GM06990 (cell line): ENCODE results near the gene HIGD1A.

Source experiments
- DNase-seq: peaks from one replicate; pipeline ENCODE4 v3.0.0-alpha.2; 2011; ENCODE audit not compliant: insufficient read length; ENCODE audit errors: extremely low read depth
- H3K27me3 ChIP-seq: replicated peaks from 2 replicates; pipeline ENCODE4 v1.6.0; 2011; ENCODE audit warnings: low read length; ENCODE audit not compliant: control insufficient read depth, insufficient read depth
- H3K36me3 ChIP-seq: 2 replicates; pipeline ENCODE4 v1.5.1; 2011; ENCODE audit warnings: low read length; ENCODE audit not compliant: control insufficient read depth, insufficient read depth
- H3K4me3 ChIP-seq: replicated peaks from 2 replicates; pipeline ENCODE4 v1.5.1; 2011; ENCODE audit warnings: low read depth, mild to moderate bottlenecking, control low read depth, low read length
- TF ChIP-seq, protein P1 (sequence below): IDR thresholded peaks from 2 replicates; pipeline ENCODE4 v1.5.1; 2011; ENCODE audit warnings: low read length, control low read depth, mild to moderate bottlenecking, inconsistent platforms; ENCODE audit not compliant: insufficient read depth, poor library complexity, severe bottlenecking

Gene HIGD1A

DNA sequence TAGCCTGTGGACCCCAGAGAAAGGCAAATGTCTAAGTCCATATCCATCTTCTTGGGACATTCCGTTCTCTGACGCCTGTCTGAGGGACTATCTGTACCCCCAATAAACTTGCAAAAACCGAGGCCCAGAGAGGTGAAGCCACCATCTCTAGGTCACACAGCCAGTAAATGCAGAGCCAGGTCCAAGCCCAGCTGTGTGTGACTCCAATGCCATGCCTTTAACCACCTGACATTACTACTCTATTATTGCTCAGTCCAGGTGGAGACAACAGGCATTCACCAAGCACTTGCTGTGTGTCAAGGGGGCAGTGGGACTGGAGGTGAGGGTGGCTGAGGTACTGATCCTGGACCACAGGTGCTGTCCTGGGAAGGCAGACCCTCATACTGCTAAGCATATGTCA is 46.0 kb upstream of the HIGD1A start:
- DNase-seq = no peak
- Histone ChIP-seq H3K4me3 (no peak overlapping the region), H3K27me3 (no peaks in the 10 kb centered on the region; the same call in 1 of the 2 replicates), H3K36me3 (no peaks in the 10 kb centered on the region)
- TF ChIP-seq, protein P1, sequence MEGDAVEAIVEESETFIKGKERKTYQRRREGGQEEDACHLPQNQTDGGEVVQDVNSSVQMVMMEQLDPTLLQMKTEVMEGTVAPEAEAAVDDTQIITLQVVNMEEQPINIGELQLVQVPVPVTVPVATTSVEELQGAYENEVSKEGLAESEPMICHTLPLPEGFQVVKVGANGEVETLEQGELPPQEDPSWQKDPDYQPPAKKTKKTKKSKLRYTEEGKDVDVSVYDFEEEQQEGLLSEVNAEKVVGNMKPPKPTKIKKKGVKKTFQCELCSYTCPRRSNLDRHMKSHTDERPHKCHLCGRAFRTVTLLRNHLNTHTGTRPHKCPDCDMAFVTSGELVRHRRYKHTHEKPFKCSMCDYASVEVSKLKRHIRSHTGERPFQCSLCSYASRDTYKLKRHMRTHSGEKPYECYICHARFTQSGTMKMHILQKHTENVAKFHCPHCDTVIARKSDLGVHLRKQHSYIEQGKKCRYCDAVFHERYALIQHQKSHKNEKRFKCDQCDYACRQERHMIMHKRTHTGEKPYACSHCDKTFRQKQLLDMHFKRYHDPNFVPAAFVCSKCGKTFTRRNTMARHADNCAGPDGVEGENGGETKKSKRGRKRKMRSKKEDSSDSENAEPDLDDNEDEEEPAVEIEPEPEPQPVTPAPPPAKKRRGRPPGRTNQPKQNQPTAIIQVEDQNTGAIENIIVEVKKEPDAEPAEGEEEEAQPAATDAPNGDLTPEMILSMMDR = no peak

DNA sequence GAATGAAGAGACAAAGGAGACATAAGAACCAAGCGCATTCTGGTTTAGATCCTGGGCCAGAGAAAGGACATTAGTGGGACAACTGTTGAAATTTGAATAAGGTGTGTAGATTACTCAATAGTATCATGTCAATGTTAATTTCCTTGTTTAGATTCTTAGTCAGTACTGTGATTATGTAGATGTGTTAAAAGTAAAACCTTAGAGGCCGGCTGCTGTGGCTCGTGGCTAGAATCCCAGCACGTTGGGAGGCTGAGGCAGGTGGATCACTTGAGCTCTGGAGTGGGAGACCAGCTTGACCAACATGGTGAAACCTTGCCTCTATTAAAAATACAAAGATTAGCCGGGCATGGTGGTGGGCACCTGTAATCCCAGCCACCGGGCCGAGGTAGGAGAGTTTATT is 44.7 kb upstream of the HIGD1A start:
- no peaks in the 10 kb centered on the region for H3K36me3 ChIP-seq
- H3K27me3 ChIP-seq = no peaks in the 10 kb centered on the region; the same call in 1 of the 2 replicates
- TF ChIP-seq, protein P1 = no peak
- no peak for DNase-seq
- H3K4me3 ChIP-seq = no peak overlapping the region

DNA sequence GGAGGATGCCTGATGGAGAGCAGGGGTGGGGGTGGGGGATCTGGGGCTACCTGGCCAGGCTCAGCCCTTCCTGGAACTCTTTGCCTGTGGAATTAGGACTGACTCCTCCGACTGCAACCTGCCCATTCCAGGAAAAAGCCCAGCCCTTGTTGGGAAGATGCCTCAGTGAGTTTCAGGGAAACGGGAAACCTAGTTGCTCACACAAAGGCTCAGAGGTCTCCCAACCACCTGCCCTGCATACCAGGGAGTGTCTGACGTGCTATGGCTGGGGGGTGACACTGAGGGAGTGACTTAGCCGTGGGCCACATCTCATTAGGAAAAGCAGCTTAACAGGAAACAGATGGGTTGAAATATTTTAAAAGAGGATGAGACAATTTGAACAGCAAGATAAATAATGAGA is 43.4 kb upstream of the HIGD1A start:
- DNase-seq = no peak
- Histone ChIP-seq H3K27me3 (no peaks in the 10 kb centered on the region), H3K36me3 (no peaks in the 10 kb centered on the region), H3K4me3 (no peak overlapping the region)
- TF ChIP-seq, protein P1 = no peak

DNA sequence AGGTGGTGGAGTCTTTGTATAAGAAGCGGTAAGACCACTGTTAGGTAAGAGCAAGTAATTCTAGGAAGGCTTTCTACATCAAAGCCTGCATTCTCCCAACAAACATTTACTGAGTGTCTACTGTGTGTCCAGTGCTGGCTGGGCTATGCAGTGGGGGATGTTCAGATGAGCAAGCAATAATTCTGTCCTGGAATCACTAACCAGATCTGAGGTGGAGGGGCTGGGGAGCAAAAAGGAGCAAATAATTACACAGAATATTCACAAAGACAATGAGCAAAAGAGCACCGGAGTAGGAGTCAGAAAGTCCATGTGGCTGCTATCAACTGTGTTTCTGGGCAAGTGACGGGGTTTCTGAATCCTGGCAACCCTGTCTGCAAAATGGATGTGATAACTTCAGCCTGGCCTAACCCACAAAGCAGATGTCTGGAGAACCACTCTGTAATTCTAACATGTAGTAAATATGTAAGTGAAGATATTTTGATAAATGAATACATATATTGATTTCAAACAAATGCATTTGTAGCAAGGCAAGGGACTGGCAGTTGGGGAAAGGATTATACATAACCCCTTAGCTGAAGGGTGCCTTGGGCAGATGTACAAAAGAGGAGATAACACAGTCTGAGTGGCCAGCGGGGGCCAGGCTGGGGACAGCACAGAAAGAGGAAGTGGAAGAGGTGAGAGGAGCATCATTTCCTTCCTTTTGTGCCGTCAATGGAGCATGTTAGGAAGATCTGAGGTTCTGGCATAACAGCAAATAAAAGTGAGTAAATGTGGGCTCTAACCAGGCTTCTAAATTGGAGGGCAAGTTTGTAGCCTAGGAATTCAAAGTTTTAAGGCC is 42.6 kb upstream of the HIGD1A start:
- Histone ChIP-seq H3K4me3 (no peak overlapping the region), H3K36me3 (no peaks in the 10 kb centered on the region), H3K27me3 (no peaks in the 10 kb centered on the region)
- TF ChIP-seq, protein P1 = no peak
- DNase-seq = peak; percentile 26

DNA sequence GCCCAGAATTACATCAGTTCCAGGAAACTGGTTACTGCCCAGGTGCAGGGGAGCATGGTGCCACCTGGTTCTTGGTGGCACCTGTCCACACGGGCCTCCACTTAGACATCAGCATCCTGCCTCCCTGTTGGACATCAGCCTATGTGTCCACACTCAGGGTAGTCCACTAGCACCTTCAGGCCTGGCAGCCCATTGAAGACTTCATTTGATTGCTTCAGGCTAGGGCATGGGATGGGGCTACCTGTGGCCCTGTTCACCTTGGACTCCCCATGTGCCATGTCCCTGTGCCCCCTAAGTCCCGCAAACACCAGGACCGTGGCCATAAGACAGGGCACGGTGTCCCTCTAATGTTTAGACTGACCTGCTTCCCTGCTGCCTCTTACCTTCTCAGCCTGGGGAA is 40.5 kb upstream of the HIGD1A start:
- Histone ChIP-seq H3K36me3 (no peaks in the 10 kb centered on the region), H3K27me3 (no peaks in the 10 kb centered on the region)

More for the DNA sequence above, 40.5 kb upstream of the HIGD1A start:
- TF ChIP-seq, protein P1 = no peak
- DNase-seq = no peak
- H3K4me3 ChIP-seq = no peak overlapping the region
